Thyroid gland (tissue), 4 donors: ENCODE measurements around the gene TNRC18.

ENCODE experiments used
- CTCF ChIP-seq, 6 experiments: fragments of 200-600 bp in 3 of 6; fragments of 450-650 bp in 3 of 6; sonication (generic) in 3 of 6; IDR thresholded peaks; one replicate each; pipeline ENCODE4 v1.5.1; 2016 to 2019; ENCODE audit warnings: antibody characterized with exemption in 6 of 6, mild to moderate bottlenecking in 2 of 6, inconsistent platforms in 1 of 6, moderate library complexity in 1 of 6
- POLR2A ChIP-seq, 2 donors: fragments of 450-650 bp; IDR thresholded peaks; one replicate each; pipeline ENCODE4 v1.6.1; 2017; ENCODE audit warnings: antibody characterized with exemption in 2 of 2, mild to moderate bottlenecking in 2 of 2, moderate library complexity in 1 of 2

GRCh38 chr7:5357951-5358350, 65.7 kb downstream of the TNRC18 start:
- TF ChIP-seq CTCF (IDR thresholded peaks at IDR 0.05) = no peak
- no peak for TF ChIP-seq POLR2A (IDR thresholded peaks at IDR 0.05)
